Neural cell (in vitro differentiated cells): ENCODE data around the gene RHO.

ENCODE experiments used
- EP300 ChIP-seq: fragments of 450-650 bp; conservative IDR thresholded peaks from 2 replicates; pipeline ENCODE4 v1.6.1; 2014; ENCODE audit warnings: antibody characterized with exemption, mild to moderate bottlenecking, moderate library complexity; ENCODE audit not compliant: poor library complexity, severe bottlenecking
- POLR2AphosphoS5 ChIP-seq: IDR thresholded peaks from 2 replicates; pipeline ENCODE4 v1.6.1; 2012
- TF ChIP-seq, protein P1 (sequence below): fragments of 450-650 bp; IDR thresholded peaks from 2 replicates; pipeline ENCODE4 v1.5.1; 2014; ENCODE audit warnings: antibody characterized with exemption, mild to moderate bottlenecking, moderate library complexity; ENCODE audit not compliant: poor library complexity, severe bottlenecking

DNA sequence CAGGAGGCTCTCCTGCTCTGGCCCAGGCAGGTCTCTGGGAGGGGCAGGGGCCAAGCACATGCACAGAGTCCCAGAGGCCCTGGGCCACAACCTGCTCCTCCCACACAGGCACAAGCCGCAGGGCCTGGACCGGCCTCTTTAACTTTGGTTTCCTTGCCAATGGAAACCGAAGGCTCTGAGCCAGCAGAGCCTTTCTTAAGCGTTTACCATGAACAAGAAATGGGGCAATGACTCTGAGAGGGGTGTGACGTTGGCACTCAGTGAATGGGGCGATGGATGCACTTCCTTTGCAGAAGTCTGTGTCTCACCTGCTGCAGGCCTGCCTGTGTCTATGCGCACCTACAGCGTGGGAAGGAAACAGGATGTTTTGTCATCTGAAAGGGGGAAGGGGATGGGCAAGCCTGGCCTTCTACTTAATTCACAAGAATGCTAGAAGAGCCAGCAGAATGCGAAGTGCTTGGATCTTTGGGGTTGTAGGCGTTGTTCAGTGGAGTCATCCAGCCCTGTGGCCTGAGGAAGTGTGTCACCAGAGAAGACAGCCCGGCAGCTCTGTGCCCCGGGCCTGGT is 46.6 kb upstream of the RHO start:
- TF ChIP-seq, protein P1, sequence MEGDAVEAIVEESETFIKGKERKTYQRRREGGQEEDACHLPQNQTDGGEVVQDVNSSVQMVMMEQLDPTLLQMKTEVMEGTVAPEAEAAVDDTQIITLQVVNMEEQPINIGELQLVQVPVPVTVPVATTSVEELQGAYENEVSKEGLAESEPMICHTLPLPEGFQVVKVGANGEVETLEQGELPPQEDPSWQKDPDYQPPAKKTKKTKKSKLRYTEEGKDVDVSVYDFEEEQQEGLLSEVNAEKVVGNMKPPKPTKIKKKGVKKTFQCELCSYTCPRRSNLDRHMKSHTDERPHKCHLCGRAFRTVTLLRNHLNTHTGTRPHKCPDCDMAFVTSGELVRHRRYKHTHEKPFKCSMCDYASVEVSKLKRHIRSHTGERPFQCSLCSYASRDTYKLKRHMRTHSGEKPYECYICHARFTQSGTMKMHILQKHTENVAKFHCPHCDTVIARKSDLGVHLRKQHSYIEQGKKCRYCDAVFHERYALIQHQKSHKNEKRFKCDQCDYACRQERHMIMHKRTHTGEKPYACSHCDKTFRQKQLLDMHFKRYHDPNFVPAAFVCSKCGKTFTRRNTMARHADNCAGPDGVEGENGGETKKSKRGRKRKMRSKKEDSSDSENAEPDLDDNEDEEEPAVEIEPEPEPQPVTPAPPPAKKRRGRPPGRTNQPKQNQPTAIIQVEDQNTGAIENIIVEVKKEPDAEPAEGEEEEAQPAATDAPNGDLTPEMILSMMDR, result no peak
- TF ChIP-seq EP300 (no peak), POLR2AphosphoS5 (no peak)
